ENCODE data around the gene ISL1.

Gene ISL1

DNA sequence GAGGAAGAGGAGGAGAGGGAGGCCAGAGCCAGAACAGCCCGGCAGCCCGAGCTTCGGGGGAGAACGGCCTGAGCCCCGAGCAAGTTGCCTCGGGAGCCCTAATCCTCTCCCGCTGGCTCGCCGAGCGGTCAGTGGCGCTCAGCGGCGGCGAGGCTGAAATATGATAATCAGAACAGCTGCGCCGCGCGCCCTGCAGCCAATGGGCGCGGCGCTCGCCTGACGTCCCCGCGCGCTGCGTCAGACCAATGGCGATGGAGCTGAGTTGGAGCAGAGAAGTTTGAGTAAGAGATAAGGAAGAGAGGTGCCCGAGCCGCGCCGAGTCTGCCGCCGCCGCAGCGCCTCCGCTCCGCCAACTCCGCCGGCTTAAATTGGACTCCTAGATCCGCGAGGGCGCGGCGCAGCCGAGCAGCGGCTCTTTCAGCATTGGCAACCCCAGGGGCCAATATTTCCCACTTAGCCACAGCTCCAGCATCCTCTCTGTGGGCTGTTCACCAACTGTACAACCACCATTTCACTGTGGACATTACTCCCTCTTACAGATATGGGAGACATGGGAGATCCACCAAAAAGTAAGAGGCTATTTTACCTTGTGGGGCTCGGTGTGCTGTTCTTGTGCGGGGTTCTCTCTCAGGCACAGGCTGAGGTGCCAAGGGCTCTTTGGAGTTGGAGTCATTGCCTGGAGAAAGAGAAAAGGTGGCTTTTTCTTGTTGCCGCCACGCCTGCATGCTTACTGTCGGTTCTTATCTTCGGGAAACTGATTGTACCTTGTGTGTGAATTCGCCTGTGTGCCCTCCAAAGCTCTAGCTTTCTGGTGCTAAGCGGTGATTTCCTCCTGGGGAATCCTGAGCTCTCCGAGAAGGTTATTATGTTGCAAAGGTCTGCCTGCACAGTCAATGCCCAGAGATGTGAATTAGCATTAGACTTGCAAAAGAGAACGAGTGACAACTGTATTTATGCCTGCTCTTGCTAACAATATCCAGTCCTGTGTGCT lies at the start of gene ISL1:
Gene ISL1, plus strand, starts transcription at position 318 of the 991 bp plus-strand sequence. Its CDS starts 224 bp downstream, at position 542.
- H3K27me3 ChIP-seq (ENCODE audit: insufficient read depth, low read depth, severe bottlenecking), result peaks cover 95% of the 10 kb centered on the region
- TF ChIP-seq, protein P1, sequence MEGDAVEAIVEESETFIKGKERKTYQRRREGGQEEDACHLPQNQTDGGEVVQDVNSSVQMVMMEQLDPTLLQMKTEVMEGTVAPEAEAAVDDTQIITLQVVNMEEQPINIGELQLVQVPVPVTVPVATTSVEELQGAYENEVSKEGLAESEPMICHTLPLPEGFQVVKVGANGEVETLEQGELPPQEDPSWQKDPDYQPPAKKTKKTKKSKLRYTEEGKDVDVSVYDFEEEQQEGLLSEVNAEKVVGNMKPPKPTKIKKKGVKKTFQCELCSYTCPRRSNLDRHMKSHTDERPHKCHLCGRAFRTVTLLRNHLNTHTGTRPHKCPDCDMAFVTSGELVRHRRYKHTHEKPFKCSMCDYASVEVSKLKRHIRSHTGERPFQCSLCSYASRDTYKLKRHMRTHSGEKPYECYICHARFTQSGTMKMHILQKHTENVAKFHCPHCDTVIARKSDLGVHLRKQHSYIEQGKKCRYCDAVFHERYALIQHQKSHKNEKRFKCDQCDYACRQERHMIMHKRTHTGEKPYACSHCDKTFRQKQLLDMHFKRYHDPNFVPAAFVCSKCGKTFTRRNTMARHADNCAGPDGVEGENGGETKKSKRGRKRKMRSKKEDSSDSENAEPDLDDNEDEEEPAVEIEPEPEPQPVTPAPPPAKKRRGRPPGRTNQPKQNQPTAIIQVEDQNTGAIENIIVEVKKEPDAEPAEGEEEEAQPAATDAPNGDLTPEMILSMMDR (IDR thresholded peaks at IDR 0.05; ENCODE audit: low read depth, low read length), result no peak
- no peak within 1 kb of the TSS for H3K27ac ChIP-seq
- no peak for DNase-seq
- no peak within 1 kb of the TSS for H3K4me3 ChIP-seq (ENCODE audit: low read depth, low read length)
- H3K9me3 ChIP-seq (ENCODE audit: severe bottlenecking), result peaks cover 12% of the 10 kb centered on the region
- H3K36me3 ChIP-seq, result no peaks in the 10 kb centered on the region

DNA sequence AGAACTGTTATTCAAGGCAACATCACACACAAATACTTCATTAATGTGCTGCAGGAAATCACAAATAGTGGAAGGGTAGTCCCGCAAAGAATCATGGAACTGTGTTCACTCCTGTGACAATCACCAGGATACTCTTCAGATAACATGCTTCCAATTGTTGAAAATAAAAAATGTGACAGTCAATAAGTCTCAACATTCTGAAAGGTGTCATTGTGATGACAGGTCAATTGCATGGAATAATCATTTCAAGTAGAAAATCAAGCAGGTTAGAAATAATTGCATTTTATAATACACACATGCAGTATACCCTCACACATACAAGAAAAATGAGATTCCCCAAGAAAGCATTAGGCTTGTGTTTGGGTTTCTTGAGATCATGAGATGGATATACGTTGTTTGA lies 46.4 kb upstream of the ISL1 start:
- H3K27ac ChIP-seq, result no peak overlapping the region
- no peaks in the 10 kb centered on the region for H3K36me3 ChIP-seq
- H3K9me3 ChIP-seq (ENCODE audit: severe bottlenecking), result no peaks in the 10 kb centered on the region
- TF ChIP-seq, protein P1 (IDR thresholded peaks at IDR 0.05; ENCODE audit: low read depth, low read length), result no peak
- no peak overlapping the region for H3K4me3 ChIP-seq (ENCODE audit: low read depth, low read length)
- peaks cover 17% of the 10 kb centered on the region for H3K27me3 ChIP-seq (ENCODE audit: insufficient read depth, low read depth, severe bottlenecking)
- no peak for DNase-seq

DNA sequence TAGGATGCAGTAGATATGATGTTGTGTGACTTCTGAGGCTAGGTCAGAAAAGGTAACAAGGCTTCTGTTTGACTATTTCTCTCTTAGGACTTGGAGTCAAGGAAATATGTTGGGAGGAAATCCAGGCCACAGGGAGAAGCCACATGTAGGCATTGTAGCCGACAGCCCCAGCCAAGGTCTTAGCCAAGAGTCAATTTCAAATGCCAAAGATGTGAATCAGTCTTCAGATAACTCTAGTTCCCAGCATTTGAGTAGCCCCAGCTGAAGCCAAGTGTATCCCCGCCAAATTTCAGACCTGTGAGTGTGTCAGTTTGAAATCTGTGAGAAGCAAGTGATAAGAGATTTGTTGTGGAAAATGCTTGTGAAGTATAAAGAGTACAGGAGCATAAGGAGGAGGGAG lies 38.1 kb upstream of the ISL1 start:
- peaks cover 28% of the 10 kb centered on the region for H3K27me3 ChIP-seq (ENCODE audit: insufficient read depth, low read depth, severe bottlenecking)
- peaks cover 4% of the 10 kb centered on the region for H3K9me3 ChIP-seq (ENCODE audit: severe bottlenecking)
- DNase-seq, result no peak
- H3K4me3 ChIP-seq (ENCODE audit: low read depth, low read length), result no peak overlapping the region
- no peak overlapping the region for H3K27ac ChIP-seq
- H3K36me3 ChIP-seq, result no peaks in the 10 kb centered on the region
- TF ChIP-seq, protein P1 (IDR thresholded peaks at IDR 0.05; ENCODE audit: low read depth, low read length), result no peak

DNA sequence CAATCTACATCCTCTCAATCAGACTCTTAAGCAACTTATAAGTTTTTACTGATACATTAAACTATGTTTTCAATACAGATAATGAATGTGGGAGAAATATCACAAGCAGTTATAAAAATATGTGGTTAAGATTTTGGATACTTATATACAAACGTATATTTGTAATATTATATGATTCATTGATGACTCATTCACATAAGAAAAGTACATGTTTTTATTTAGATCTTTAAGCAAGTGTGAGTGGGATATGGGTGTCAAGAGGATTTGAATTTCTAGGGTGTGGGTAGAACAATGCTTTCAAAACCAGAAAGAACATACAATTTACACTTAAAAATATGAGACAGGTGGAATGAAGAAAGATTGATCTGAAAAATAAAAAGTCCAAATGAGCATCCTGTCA lies 36.1 kb upstream of the ISL1 start:
- peaks cover 4% of the 10 kb centered on the region for H3K9me3 ChIP-seq (ENCODE audit: severe bottlenecking)
- no peak for DNase-seq
- TF ChIP-seq, protein P1 (IDR thresholded peaks at IDR 0.05; ENCODE audit: low read depth, low read length), result no peak
- no peak overlapping the region for H3K4me3 ChIP-seq (ENCODE audit: low read depth, low read length)
- no peaks in the 10 kb centered on the region for H3K36me3 ChIP-seq
- peaks cover 26% of the 10 kb centered on the region for H3K27me3 ChIP-seq (ENCODE audit: insufficient read depth, low read depth, severe bottlenecking)
- no peak overlapping the region for H3K27ac ChIP-seq

DNA sequence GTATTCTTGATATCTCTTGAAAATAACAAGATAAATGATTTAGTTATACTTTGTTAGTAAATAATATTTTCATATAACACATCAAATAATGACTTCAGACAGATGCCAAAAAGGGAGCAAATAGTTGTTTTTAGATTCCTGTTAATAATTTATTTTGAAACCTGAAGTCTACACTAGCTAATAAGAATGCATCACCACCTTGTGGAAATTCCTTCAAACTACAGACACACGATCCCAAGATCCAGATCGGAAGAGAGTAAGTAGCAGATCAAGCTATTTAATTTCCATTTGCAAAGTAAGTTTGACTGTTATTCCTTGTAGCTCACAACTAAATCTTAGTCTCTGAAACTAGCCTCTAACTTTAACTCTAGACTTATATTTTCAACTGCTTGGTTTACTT lies 35.5 kb upstream of the ISL1 start:
- no peaks in the 10 kb centered on the region for H3K36me3 ChIP-seq
- DNase-seq, result no peak
- H3K27me3 ChIP-seq (ENCODE audit: insufficient read depth, low read depth, severe bottlenecking), result peaks cover 26% of the 10 kb centered on the region
- TF ChIP-seq, protein P1 (IDR thresholded peaks at IDR 0.05; ENCODE audit: low read depth, low read length), result no peak
- H3K9me3 ChIP-seq (ENCODE audit: severe bottlenecking), result peaks cover 4% of the 10 kb centered on the region
- H3K27ac ChIP-seq, result no peak overlapping the region
- H3K4me3 ChIP-seq (ENCODE audit: low read depth, low read length), result no peak overlapping the region

Data from WERI-Rb-1 (cell line).